Calu3 (cell line): ENCODE data around the gene GLRA2. TPM values are rescaled to one million over a fixed set of nuclear protein-coding genes. Genes with fewer than 3 reads are reported as not detected.

Source experiments
- BruUV-seq: library from RNA; stranded (reverse); fragments of 400-500 nt; replicated peaks from 2 replicates; lab custom pipeline; 2021; lab: Mats Ljungman, UMichigan
- CTCF ChIA-PET: fragments of 300-600 bp; sonication (Branson Sonifier 250); formaldehyde crosslinking; loops from one replicate; lab custom pipeline; 2022; ENCODE audit warnings: antibody characterized with exemption; lab: Charles Lee
- DNase-seq: peaks from one replicate; pipeline ENCODE4 v3.0.0; 2022
- H3K27ac Mint-ChIP-seq: one replicate; pipeline ENCODE4 v1.8.0; 2022; ENCODE audit warnings: mixed read lengths; ENCODE audit not compliant: unreplicated experiment
- H3K27me3 Mint-ChIP-seq: one replicate; pipeline ENCODE4 v1.8.0; 2022; ENCODE audit warnings: mixed read lengths; ENCODE audit not compliant: unreplicated experiment
- H3K36me3 Mint-ChIP-seq: one replicate; pipeline ENCODE4 v1.8.0; 2022; ENCODE audit warnings: mild to moderate bottlenecking, moderate library complexity, mixed read lengths; ENCODE audit not compliant: insufficient read depth, unreplicated experiment
- H3K4me1 Mint-ChIP-seq: one replicate; pipeline ENCODE4 v1.8.0; 2022; ENCODE audit warnings: mild to moderate bottlenecking, low read depth, mixed read lengths; ENCODE audit not compliant: unreplicated experiment
- H3K4me3 Mint-ChIP-seq: one replicate; pipeline ENCODE4 v1.8.0; 2022; ENCODE audit warnings: mild to moderate bottlenecking, low read depth, moderate library complexity, mixed read lengths; ENCODE audit not compliant: unreplicated experiment
- H3K9me3 Mint-ChIP-seq: one replicate; pipeline ENCODE4 v1.8.0; 2022; ENCODE audit warnings: low read depth, mixed read lengths; ENCODE audit not compliant: unreplicated experiment
- CTCF ChIP-seq: fragments of 200-600 bp; IDR thresholded peaks from one replicate; pipeline ENCODE4 v1.8.0; 2022; ENCODE audit warnings: antibody characterized with exemption; ENCODE audit not compliant: unreplicated experiment
- intact Hi-C: fragments of 100-400 bp; cut with micrococcal nuclease; formaldehyde crosslinking; loops from one replicate; pipeline ENCODE4 v1.10.0; 2022; ENCODE audit not compliant: unreplicated experiment
- total RNA-seq: library from RNA; stranded (reverse); gene quantifications from 2 replicates; pipeline ENCODE4 v1.2.3, GENCODE V29; 2022

GLRA2 gene
- total RNA-seq, 1 experiment from 2014 or later, result not detected

- intact Hi-C loops, result no loop called here
- CTCF ChIA-PET, result no interaction called here
- DNase-seq, result no peak
- Mint-ChIP-seq H3K4me3 (no peak overlapping the region), H3K27me3 (no peaks in the 10 kb centered on the region), H3K9me3 (no peaks in the 10 kb centered on the region), H3K36me3 (no peaks in the 10 kb centered on the region), H3K4me1 (no peaks in the 10 kb centered on the region), H3K27ac (no peak overlapping the region)
- no TSS peak for BruUV-seq
- TF ChIP-seq CTCF, result no peak
Measured at GRCh38 chrX:14753441-14753840, 224.1 kb downstream of the GLRA2 start.

- no TSS peak for BruUV-seq
- no peak overlapping the region for H3K4me3 Mint-ChIP-seq
- no peak for TF ChIP-seq CTCF
- H3K36me3 Mint-ChIP-seq, result no peaks in the 10 kb centered on the region
- H3K4me1 Mint-ChIP-seq, result no peaks in the 10 kb centered on the region
- no peak for DNase-seq
- intact Hi-C loops, result no loop called here
- no peaks in the 10 kb centered on the region for H3K9me3 Mint-ChIP-seq
- H3K27me3 Mint-ChIP-seq, result no peaks in the 10 kb centered on the region
- no peak overlapping the region for H3K27ac Mint-ChIP-seq
- CTCF ChIA-PET, result no interaction called here
Measured at GRCh38 chrX:14758029-14758491, 228.7 kb downstream of the GLRA2 start.

DNA sequence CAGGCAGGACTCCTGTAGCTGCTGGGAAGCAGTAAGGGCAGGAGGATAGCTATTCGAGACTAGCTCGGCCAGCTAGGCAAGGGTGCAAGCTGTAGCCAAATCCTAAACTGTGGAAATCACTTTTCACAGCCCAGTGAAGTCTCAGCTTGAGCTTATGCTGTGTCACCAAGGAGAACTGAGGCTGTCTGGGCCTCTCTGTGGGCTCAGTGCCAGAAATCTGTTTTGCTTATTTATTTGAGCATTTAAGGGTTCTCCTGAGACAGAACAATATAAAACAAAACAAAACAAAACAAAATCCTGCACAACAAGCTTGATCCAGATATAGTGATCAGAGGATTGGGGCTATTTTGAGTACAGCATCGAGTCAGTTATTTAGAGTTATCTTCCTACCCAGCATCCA is 246.1 kb downstream of the GLRA2 start:
- Mint-ChIP-seq H3K27me3 (no peaks in the 10 kb centered on the region), H3K4me3 (no peak overlapping the region), H3K4me1 (no peaks in the 10 kb centered on the region), H3K9me3 (peaks cover 6% of the 10 kb centered on the region), H3K27ac (no peak overlapping the region), H3K36me3 (no peaks in the 10 kb centered on the region)
- no peak for TF ChIP-seq CTCF
- CTCF ChIA-PET, result no interaction called here
- BruUV-seq, result no TSS peak
- intact Hi-C loops, result no loop called here
- no peak for DNase-seq

DNA sequence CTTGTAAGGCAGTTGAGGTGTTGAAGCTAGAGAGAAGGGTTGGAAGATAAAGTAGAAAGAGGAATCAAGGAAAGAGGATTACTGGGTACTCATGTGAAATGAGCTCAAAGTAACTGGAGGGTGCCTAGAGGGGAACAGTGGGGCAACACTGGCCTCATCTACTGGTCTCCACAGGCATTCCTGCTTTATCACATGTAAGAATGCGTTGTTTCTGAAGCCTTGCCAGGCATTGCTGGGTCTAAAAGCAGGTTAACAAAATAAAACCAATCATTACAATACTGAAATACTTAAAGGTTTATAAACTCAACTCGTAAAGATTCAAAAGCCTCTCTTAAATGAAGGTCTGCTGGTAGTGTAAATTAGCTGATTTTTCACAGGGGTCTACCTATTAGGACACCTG is 247.6 kb downstream of the GLRA2 start:
- H3K27me3 Mint-ChIP-seq, result no peaks in the 10 kb centered on the region
- H3K27ac Mint-ChIP-seq, result no peak overlapping the region
- no peaks in the 10 kb centered on the region for H3K36me3 Mint-ChIP-seq
- DNase-seq, result no peak
- no peaks in the 10 kb centered on the region for H3K9me3 Mint-ChIP-seq
- CTCF ChIA-PET, result no interaction called here
- TF ChIP-seq CTCF, result no peak
- H3K4me3 Mint-ChIP-seq, result no peak overlapping the region
- H3K4me1 Mint-ChIP-seq, result no peaks in the 10 kb centered on the region
- intact Hi-C loops, result no loop called here
- BruUV-seq, result no TSS peak
